HG03108 (cell line): Measurements from ENCODE around the gene PSMC6.
"Not testable (repeated sequence)": the region's sequence is repeated elsewhere in the genome, so short reads cannot be mapped to it uniquely, and the experiment has no call there.

Experiments
- ATAC-seq: cut with Tn5 transposase; IDR thresholded peaks from one replicate; pipeline ENCODE4 v1.9.1; 2021; ENCODE audit warnings: moderate library complexity; ENCODE audit not compliant: unreplicated experiment

The PSMC6 gene

DNA sequence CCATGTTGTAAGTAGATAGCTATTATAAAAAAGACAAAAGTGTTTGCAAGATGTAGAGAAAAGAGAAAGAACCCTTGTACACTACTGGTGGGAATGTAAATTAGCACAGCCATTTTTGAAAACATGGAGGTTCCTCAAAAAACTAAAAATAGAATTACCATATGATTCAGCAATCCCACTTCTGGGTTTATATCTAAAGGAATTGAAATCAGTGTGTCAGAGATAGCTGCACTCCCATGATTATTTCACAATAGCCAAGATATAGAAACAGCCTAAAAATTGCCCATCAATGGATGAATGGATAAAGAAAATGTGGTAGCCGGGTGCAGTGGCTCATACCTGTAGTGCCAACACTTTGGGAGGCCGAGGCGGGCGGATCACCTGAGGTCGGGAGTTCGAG, 9.2 kb downstream of the PSMC6 start:
- no peak for ATAC-seq

DNA sequence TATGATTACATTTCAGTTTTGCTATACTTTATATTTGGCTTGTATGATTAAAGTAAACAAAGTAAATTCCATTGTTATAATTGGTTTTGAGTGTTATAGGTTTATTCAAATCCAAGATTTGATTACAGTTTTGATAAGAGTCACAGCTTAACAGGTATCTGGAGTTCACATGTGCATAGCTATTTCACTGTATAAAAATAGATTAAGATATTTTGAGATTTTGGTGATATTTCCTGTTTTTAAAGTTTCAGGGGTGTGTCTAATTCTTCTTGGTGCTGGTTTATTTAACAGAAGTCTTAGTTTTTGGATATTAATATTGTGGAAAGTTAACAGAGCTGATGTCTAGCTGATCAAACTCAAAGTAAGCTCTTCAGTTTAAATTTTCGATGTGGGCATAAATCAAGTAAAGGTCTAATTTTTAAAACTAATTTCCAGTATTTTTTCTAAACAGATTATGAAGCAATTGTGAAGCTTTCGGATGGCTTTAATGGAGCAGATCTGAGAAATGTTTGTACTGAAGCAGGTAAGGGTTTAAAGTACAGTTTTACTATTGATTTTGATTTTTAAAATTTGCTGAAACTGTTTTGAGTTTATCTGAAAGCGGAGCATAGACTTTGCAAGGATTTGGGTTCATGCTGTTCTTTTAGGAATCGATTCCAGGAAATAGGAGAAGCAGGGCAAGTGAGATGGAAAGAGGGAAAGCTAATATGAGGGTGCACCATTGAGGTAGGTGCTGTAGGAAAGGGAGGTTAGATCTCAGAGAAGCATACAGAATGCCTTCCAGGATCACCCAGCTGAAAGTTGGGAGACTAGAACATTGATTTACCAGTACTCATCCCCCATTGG, 16.7 kb downstream of the PSMC6 start:
- ATAC-seq, result no peak

DNA sequence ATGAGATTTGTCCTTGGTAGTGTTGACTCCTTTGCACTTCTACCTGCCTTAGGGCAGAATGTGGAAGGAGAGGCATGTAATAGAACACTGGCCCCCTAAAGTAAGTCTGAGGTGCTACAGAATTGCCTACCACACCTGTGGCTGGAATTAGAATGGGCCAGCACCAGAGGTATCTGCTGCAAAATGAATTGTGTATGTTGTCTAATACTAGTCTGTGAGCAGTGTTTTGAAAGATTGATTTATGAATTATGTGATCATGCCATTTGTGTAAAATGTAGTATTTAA, 17.3 kb downstream of the PSMC6 start:
- ATAC-seq, result no peak

DNA sequence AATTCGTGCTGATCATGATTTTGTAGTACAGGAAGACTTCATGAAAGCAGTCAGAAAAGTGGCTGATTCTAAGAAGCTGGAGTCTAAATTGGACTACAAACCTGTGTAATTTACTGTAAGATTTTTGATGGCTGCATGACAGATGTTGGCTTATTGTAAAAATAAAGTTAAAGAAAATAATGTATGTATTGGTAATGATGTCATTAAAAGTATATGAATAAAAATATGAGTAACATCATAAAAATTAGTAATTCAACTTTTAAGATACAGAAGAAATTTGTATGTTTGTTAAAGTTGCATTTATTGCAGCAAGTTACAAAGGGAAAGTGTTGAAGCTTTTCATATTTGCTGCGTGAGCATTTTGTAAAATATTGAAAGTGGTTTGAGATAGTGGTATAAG, 20.5 kb downstream of the PSMC6 start:
- not testable (repeated sequence) for ATAC-seq

GRCh38 chr14:52729035-52729434, 22.0 kb downstream of the PSMC6 start:
- ATAC-seq, result not testable (repeated sequence)

DNA sequence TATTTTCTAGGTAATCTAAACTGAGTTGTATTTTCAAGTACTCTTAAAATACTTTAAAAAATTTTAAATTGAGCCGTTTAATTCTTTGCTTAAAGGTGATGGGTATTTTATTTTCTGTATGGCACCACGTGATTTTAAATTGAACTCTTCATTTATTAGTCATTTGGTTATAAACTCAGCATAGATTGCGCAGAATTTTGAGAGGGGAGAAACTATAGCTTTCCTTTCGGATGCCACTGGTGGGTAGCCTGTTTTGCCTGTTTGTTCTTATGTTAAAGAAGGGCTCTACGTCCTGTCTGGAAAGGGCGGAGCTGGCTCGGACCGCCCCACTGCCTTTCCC, 22.6 kb downstream of the PSMC6 start:
- no peak for ATAC-seq

DNA sequence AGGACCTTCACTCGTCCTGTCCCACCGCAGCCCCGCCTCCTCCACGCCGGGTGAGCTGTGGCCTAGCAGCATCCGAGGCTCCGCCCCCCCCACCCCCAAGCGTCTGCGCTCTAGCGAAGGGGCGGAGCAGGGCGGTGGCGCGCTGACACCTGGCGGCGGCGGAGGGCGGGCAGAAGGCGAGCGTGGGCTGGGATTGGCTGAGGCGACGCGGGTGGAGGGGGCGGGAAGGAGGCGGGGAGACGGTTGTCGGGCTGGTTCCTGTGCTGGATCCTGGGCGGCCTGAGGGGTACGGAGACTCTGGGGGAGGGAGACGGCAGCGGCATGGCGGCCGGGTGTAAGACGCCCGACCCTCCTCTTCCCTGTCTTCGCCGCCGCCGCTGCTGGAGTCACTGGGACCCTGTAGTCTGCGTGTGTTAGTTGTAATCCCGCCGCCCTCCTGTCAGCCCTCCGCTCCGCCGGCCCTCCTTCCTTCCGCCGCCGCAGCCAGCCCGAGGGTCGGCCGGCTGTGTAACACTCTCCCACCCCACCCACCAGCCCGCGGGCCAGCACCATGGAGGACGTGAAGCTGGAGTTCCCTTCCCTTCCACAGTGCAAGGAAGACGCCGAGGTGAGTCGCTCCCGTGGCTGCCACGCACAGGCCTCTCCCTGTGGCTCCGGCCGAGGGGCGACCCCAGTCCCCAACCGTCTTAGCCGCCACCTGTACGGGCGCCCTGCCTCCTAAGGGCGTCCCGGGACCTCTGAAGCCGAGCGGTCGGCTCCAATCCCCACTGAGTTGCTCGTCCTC, 23.1 kb downstream of the PSMC6 start, which contains the start of gene STYX:
STYX (plus strand) TSS at position 242 of the 784 bp plus-strand sequence; CDS start at position 551, 309 bp downstream.
- ATAC-seq, result peak; percentile 96

- ATAC-seq, result no peak
Observed at GRCh38 chr14:52730709-52731111, 23.7 kb downstream of the PSMC6 start.

- ATAC-seq, result no peak
Observed at GRCh38 chr14:52733824-52734223, 26.8 kb downstream of the PSMC6 start.

- no peak for ATAC-seq
Observed at GRCh38 chr14:52735921-52736489, 29.0 kb downstream of the PSMC6 start.

- ATAC-seq, result no peak
Observed at GRCh38 chr14:52738409-52738808, 31.4 kb downstream of the PSMC6 start.

DNA sequence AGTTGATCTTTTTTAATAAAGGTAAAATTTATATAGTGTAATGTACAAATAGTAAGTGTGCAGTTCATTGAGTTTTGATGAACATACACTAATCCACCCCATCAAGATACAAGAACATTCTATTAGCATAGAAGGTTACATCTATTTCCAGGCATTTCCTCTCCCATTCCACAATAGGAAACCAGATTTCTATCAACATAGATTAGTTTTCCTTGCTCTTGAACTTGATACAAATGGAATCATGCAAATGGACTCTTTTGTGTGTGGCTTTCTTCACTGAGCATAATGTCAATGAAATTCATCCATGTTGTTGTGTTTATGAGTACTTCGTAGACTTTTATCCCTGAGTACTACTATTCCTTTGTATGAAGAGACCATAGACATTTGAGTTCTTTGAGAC, 33.8 kb downstream of the PSMC6 start:
- no peak for ATAC-seq

- peak; percentile 33 for ATAC-seq
Observed at GRCh38 chr14:52741865-52742264, 34.9 kb downstream of the PSMC6 start.

- no peak for ATAC-seq
Observed at GRCh38 chr14:52748647-52749292, 41.8 kb downstream of the PSMC6 start.

DNA sequence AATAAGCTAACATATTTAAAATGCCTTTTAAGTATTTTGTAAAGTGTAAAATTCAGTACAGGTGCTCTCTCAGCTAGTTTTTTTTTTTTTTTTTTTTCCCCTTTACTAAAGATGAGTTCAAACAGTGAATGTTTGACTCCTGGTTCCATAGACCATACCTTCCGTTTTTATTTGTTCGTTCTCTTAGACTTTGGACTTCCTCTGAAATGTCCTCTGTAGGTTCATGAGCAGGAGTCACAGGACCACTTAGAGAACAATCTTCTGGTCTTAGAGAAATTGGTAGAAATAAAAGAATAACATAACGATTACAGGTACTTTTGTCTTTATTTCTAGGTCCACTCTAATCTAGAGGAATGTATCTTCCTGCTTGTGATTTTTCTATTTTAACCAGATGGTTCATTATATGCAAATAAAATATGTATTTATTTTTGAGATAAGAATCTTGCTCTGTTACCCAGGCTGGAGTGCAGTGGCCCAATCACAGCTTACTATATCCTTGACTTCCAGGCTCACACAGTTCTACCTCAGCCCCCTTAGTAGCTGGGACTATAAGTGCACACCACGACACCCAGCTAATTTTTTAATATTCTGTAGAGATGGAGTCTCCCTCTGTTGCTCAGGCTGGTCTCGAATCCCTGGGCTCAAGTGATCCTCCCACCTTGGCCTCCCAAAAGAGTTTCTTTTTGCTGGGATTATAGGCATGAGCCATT, 48.8 kb downstream of the PSMC6 start:
- ATAC-seq, result no peak

- no peak for ATAC-seq
Observed at GRCh38 chr14:52759145-52759544, 52.1 kb downstream of the PSMC6 start.

DNA sequence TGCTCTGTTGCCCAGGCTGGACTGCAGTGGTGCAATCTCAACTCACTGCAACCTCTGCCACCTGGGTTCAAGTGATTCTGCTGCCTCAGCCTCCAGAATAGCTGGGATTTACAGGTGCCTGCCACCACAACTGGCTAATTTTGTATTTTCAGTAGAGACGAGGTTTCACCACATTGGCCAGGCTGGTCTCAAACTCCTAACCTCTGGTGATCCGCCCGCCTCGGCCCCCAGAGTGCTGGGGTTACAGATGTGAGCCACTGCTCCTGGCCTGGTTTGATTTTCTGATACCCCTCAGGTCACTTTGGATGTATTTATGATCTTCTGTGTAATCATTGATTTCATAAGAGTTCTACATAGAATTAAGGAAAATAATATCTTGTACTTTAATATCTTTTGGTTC, 55.9 kb downstream of the PSMC6 start:
- ATAC-seq, result not testable (repeated sequence)

DNA sequence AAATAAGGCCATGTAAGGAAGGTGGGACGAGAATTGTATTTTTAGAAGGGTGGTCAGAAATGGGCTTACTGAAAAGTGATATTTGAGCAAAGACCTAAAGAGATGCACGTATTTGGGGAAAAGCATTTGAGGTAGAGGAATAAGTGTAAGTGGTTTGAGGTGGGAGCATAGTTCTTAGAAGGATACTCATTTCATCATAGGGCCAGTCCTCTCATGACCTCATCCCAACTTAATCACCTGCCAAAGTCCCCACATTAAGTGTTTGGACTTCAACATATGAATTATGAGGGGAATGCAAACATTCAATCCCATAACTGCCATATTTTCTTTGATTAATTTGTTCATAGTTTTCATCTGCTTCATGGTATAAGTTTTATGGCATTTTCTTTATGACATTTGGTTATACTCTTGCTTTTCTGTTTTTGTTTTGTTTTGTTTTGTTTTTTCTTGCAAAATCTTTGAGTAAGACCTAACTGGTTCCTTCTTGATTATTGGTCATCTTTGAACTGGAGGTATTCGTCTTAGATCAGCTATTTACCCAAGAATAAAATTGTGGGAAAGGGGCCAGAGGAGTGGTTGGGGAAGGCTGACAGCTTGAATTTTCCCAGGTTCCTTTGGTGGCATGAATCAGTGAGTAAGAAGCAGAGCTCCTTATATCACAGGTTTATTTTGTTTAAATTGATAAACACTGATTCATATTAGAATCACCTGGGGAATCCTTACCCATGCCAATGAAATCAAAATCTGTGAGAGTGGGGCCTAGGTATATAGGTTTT, 60.2 kb downstream of the PSMC6 start:
- no peak for ATAC-seq

DNA sequence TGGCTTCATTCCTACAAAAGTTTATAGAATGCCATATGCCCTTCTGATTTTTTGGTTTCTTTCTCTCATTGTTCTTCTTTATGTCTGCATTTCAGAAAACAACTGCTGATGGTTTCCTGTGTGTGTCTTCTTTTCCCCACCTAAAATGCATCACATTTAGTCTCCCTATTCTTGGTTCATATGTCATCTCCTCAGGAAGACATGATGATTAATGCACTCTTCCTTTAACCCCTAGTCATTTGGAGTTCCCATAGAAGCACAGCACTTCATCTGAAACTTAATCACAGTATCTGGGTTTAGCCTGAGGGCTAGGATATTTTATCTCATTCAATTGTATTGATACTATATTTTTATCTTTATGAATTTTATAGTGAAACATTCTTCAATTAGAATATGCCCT, 62.9 kb downstream of the PSMC6 start:
- ATAC-seq, result no peak

- no peak for ATAC-seq
Observed at GRCh38 chr14:52776816-52777215, 69.8 kb downstream of the PSMC6 start.
